ENCODE results near the gene ENDOU.
"Not testable (repeated sequence)": the region's sequence is repeated elsewhere in the genome, so short reads cannot be mapped to it uniquely, and the experiment has no call there.

Gene ENDOU

DNA sequence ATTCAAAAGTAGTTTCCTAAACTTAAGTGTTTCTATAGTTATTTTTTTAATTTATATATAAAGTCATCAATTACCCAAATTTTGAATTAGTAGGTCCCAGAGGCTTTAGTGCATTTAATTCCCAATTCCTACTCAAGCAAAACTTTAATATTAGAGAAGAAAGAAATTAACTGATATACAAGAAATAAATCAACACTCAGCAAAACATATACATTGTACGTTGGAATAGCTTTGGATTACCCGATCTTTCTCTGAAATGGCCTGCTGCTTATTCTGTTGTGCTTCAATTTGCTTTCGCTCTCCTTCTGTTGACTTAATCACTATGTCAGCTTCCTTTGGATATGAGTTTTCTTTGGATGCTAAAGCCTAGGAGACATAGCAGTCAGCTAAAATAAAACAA is 37.7 kb downstream of the ENDOU start:
- DNase-seq (ENCODE audit: low read depth in 2 of 2) = no peak

DNA sequence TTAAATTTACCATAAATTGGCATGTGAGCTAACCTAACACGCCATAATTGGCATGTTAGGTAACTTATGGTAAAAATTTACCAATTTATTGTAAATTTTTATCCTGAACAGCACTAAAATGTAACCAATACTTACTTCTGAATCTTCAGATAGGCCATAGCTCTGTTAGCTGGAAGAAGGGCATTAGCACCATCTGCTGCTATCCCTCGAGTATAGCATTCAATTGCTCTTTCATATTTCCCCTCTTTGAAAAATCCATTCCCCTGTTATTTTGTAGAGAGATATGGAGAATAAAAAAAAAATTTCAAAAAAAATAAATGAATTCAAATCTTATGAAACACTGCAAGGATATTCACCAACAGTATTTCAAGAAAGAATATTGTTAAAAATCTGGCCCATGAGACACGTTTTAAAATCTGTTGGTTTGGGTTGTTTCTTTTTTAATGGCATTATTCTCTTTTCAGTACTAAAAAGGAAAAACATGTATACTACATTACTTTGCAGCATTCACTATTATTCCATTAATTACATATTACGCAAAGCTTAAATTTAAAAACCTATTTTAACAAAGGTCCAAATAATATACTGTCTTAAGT is 38.5 kb downstream of the ENDOU start:
- DNase-seq (ENCODE audit: low read depth in 2 of 2) = no peak

DNA sequence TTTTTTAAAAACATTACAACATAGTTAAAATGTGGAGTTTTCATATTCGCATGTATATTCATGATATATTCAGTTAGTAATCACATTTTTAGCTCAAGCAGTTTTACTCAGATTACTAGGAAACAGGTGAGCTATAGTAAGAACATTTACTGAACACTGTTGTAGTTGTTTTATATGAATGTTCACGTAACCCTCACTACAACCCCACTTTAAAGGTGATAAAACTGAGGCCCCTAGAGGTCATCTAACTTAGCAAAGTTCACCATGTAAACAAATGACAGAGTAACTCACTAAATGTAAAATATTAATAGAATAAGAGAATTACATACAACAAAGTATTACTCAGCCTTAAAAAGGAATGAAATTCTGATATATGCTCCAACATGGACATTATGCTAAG is 45.5 kb downstream of the ENDOU start:
- DNase-seq (ENCODE audit: low read depth in 2 of 2) = no peak

DNA sequence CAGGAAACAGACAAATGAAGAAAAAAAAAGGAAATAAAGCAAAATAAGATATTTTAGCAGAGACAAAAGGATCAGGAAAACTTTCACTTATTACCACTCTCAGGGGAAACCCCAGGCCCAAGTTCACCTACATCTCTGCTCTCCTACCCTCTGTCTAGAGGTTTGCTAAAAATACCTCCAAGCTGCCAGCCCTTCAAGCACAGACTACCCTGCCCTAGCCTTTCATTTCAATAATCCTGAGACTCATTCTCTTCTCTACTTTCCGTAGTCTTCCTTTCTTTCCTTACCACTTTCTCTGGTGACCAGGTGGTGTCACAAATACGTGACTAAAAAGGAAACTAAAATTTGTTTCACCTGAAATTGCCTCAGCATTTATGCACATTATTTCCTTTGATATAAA is 53.2 kb downstream of the ENDOU start:
- no peak for DNase-seq (ENCODE audit: low read depth in 2 of 2)

DNA sequence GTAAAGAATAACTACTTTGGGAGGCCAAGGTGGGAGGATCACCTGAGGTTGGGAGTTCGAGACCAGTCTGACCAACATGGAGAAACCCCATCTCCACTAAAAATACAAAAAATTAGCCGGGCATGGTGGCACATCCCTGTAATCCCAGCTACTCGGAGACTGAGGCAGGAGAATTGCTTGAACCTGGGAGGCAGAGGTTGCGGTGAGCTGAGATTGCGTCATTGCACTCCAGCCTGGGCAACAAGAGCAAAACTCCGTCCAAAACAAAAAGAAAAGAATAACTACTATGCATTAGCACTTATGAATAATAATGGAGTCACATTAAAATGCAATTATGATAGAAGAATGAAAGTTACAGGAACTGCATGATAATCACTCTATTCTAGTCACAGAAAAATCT is 57.4 kb downstream of the ENDOU start:
- DNase-seq (ENCODE audit: low read depth in 2 of 2) = not testable (repeated sequence)
